OCI-LY1 (cell line): ENCODE data around the gene PARS2.

Experiments
- H2AFZ ChIP-seq: fragments of 200-600 bp; sonication (generic), shearing (Covaris generic); 2 replicates; pipeline ENCODE4 v1.6.0; 2014; ENCODE audit warnings: antibody characterized with exemption, mild to moderate bottlenecking, low read length
- H3F3A ChIP-seq: fragments of 200-600 bp; sonication (generic), shearing (Covaris generic); 2 replicates; pipeline ENCODE4 v1.6.0; 2014; ENCODE audit warnings: mild to moderate bottlenecking, antibody characterized with exemption, low read length, moderate library complexity; ENCODE audit not compliant: insufficient read depth
- H3K27ac ChIP-seq: fragments of 200-600 bp; sonication (generic); 2 replicates; pipeline ENCODE4 v1.5.1; 2014; ENCODE audit warnings: low read length, mixed run types, mild to moderate bottlenecking, low read depth; ENCODE audit not compliant: poor library complexity, severe bottlenecking
- H3K27me3 ChIP-seq: fragments of 200-600 bp; sonication (generic); 2 replicates; pipeline ENCODE4 v1.6.0; 2014; ENCODE audit warnings: antibody characterized with exemption, mild to moderate bottlenecking, low read length, moderate library complexity; ENCODE audit not compliant: insufficient read depth
- H3K36me3 ChIP-seq: fragments of 200-600 bp; sonication (generic); 2 replicates; pipeline ENCODE4 v1.6.1; 2014; ENCODE audit warnings: mild to moderate bottlenecking, antibody characterized with exemption, low read length, moderate library complexity, mixed read lengths; ENCODE audit not compliant: insufficient read depth
- H3K4me1 ChIP-seq: fragments of 200-600 bp; sonication (generic); 2 replicates; pipeline ENCODE4 v1.5.1; 2014; ENCODE audit warnings: mild to moderate bottlenecking, low read length, moderate library complexity; ENCODE audit not compliant: insufficient read depth, severe bottlenecking
- H3K4me2 ChIP-seq: fragments of 200-600 bp; sonication (generic), shearing (Covaris generic); 2 replicates; pipeline ENCODE4 v1.6.1; 2014; ENCODE audit warnings: low read length
- H3K4me3 ChIP-seq: fragments of 200-600 bp; sonication (generic); 2 replicates; pipeline ENCODE4 v1.5.1; 2014; ENCODE audit warnings: low read length, low read depth, mild to moderate bottlenecking, mixed read lengths; ENCODE audit not compliant: poor library complexity, severe bottlenecking
- H3K79me2 ChIP-seq: fragments of 200-600 bp; shearing (Covaris generic); 2 replicates; pipeline ENCODE4 v1.6.1; 2016; ENCODE audit warnings: mixed run types, low read length, mixed read lengths; ENCODE audit not compliant: insufficient read depth
- H3K9ac ChIP-seq: fragments of 200-600 bp; sonication (generic), shearing (Covaris generic); 2 replicates; pipeline ENCODE4 v1.6.1; 2014; ENCODE audit warnings: mild to moderate bottlenecking, low read length, mixed read lengths
- H3K9me2 ChIP-seq: fragments of 200-600 bp; sonication (generic), shearing (Covaris generic); 2 replicates; pipeline ENCODE4 v1.6.1; 2014; ENCODE audit warnings: low read depth, mild to moderate bottlenecking, low read length, mixed read lengths
- H3K9me3 ChIP-seq: fragments of 200-600 bp; shearing (Covaris generic); 2 replicates; pipeline ENCODE4 v1.6.1; 2014; ENCODE audit warnings: low read length, mixed read lengths
- H4K20me1 ChIP-seq: fragments of 200-600 bp; sonication (generic), shearing (Covaris generic); 2 replicates; pipeline ENCODE4 v1.6.0; 2016; ENCODE audit warnings: mild to moderate bottlenecking, low read length; ENCODE audit not compliant: insufficient read depth
- CTCF ChIP-seq: fragments of 200-600 bp; sonication (generic), shearing (Covaris generic); IDR thresholded peaks from 2 replicates; pipeline ENCODE4 v1.5.1; 2017; ENCODE audit warnings: mild to moderate bottlenecking, antibody characterized with exemption, low read length, moderate library complexity, mixed read lengths
- EZH2 ChIP-seq: fragments of 200-600 bp; sonication (generic), shearing (Covaris generic); IDR thresholded peaks from 2 replicates; pipeline ENCODE4 v1.8.0; 2017; ENCODE audit warnings: borderline replicate concordance, mixed run types, mild to moderate bottlenecking, antibody characterized with exemption, low read length, moderate library complexity, mixed read lengths

Gene PARS2

GRCh38 chr1:54805466-54805865, 41.1 kb upstream of the PARS2 start:
- Histone ChIP-seq H3K9ac (no peak overlapping the region), H3K4me3 (no peak overlapping the region), H3K9me2 (no peaks in the 10 kb centered on the region), H3K27ac (no peak overlapping the region), H3K4me1 (peaks cover 14% of the 10 kb centered on the region), H3K79me2 (no peaks in the 10 kb centered on the region), H3K9me3 (no peaks in the 10 kb centered on the region), H3K36me3 (no peaks in the 10 kb centered on the region), H2AFZ (no peak overlapping the region), H3K4me2 (no peak overlapping the region), H3K27me3 (peaks cover 5% of the 10 kb centered on the region; the same call in 1 of the 2 replicates), H4K20me1 (no peaks in the 10 kb centered on the region), H3F3A (no peaks in the 10 kb centered on the region)
- no peak for TF ChIP-seq EZH2
- TF ChIP-seq CTCF, result no peak

DNA sequence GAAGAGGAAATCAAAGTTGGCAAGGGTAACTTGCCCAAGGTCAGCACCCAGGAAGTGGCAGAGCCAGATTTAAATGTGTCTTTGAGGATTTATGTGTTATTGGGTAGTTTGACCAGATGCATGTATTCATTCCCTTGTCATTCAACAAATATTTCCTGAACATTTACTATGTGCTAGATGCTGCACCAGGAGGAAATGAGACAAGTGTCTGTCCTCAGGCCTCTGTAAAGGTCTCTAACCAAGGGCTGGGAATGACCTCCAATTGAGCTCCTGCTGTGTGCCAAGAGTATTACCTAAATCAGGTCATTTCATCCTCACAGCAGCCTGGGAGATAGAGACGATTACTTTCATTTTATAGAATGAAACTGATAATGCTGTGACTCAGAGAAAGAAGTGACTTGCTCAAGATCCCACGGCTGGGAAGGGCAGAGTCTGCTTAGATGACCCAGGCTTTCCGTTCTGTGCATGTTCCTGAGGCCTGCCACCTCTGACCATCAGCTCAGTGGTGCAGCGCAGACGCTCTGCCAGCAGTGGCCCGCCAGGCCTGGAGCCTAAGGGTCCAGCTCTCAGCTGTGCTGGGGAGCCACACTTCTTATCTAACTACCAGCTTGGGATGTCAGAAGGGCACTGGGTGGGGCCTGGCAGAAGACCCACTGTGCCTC, 40.3 kb upstream of the PARS2 start:
- Histone ChIP-seq H3K36me3 (no peaks in the 10 kb centered on the region), H3K79me2 (no peaks in the 10 kb centered on the region), H3K9me2 (no peaks in the 10 kb centered on the region), H3K9me3 (no peaks in the 10 kb centered on the region), H2AFZ (no peak overlapping the region), H3K27me3 (peaks cover 5% of the 10 kb centered on the region; the same call in 1 of the 2 replicates), H3K4me2 (no peak overlapping the region), H3K9ac (no peak overlapping the region), H3K4me3 (no peak overlapping the region), H3K27ac (no peak overlapping the region), H3F3A (no peaks in the 10 kb centered on the region), H3K4me1 (peaks cover 15% of the 10 kb centered on the region), H4K20me1 (no peaks in the 10 kb centered on the region)
- no peak for TF ChIP-seq EZH2
- TF ChIP-seq CTCF, result no peak

DNA sequence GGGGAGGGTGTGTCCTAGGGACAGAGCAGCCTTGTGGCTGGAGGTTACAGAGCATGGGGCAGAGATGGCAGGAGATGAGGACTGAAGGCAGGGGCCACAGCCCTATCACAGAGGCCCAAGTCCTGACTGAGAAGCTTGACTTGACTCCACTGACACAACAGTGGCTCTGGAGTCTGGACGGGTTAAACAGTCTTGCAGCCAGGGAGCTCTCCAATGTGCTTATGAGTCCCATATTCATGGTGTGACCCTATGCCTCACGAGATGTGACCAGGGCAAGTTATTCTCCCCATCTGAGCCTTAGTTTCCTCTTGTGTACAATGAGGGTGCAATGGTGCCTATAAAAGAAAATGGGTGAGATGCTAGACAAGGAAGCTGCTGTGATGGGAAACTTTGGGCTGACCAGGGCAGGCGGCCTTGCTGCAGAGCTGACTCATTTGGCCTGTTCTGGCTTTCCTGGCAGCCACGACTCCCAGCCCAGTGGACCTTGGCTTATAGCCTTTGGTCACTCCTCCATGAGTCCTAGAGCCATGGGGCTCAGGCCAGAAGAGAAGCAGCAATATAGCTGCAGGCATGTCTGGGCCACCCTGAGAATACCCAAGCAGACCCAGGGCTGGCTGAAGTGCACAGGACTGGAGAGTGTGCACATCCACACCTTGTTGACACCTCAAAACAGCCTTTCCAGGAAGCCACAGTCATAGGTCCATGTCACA, 39.6 kb upstream of the PARS2 start:
- no peaks in the 10 kb centered on the region for H3K79me2 ChIP-seq
- no peaks in the 10 kb centered on the region for H3K36me3 ChIP-seq
- no peak overlapping the region for H3K9ac ChIP-seq
- no peaks in the 10 kb centered on the region for H4K20me1 ChIP-seq
- TF ChIP-seq EZH2 (no peak), CTCF (no peak)
- no peak overlapping the region for H3K4me2 ChIP-seq
- no peaks in the 10 kb centered on the region for H3F3A ChIP-seq
- no peak overlapping the region for H3K4me3 ChIP-seq
- H3K27me3 ChIP-seq, result peaks cover 5% of the 10 kb centered on the region; the same call in 1 of the 2 replicates
- no peaks in the 10 kb centered on the region for H3K9me2 ChIP-seq
- H3K9me3 ChIP-seq, result no peaks in the 10 kb centered on the region
- peaks cover 15% of the 10 kb centered on the region for H3K4me1 ChIP-seq
- H3K27ac ChIP-seq, result no peak overlapping the region
- H2AFZ ChIP-seq, result no peak overlapping the region
